Gastroesophageal sphincter (tissue), 4 donors: Measurements from ENCODE around the gene ZEB2. TPM values are rescaled to one million over a fixed set of nuclear protein-coding genes. Genes with fewer than 3 reads are reported as not detected.

Experiments used
- ATAC-seq: fragments of 150-250 bp; one replicate; pipeline ENCODE4 v1.9.1; 2016; ENCODE audit warnings: mild to moderate bottlenecking, moderate library complexity
- H3K27ac ChIP-seq, 4 donors: fragments of 200-600 bp; sonication (generic) in 3 of 4; 1 replicate in 3 of 4; 2 replicates in 1 of 4; pipeline ENCODE4 v1.5.1; 2016 to 2019
- H3K27me3 ChIP-seq: fragments of 200-600 bp; sonication (generic); one replicate; pipeline ENCODE4 v1.5.1; 2019
- H3K36me3 ChIP-seq, 2 donors: fragments of 200-600 bp; sonication (generic); one replicate each; pipeline ENCODE4 v1.5.1; 2019; ENCODE audit warnings: control low read depth in 1 of 2
- H3K4me1 ChIP-seq, 3 donors: fragments of 200-600 bp; sonication (generic); 1 replicate in 2 of 3; 2 replicates in 1 of 3; pipeline ENCODE4 v1.5.1; 2016 to 2019; ENCODE audit warnings: control low read depth in 2 of 3
- H3K4me3 ChIP-seq, 2 donors: fragments of 200-600 bp; sonication (generic); one replicate each; pipeline ENCODE4 v1.5.1; 2019; ENCODE audit warnings: mild to moderate bottlenecking in 1 of 2, moderate library complexity in 1 of 2
- H3K9me3 ChIP-seq, 3 donors: fragments of 200-600 bp; sonication (generic); one replicate each; pipeline ENCODE4 v1.5.1; 2017 to 2019; ENCODE audit warnings: control low read depth in 2 of 3
- EP300 ChIP-seq: sonication (generic); formaldehyde crosslinking; IDR thresholded peaks from one replicate; pipeline ENCODE4 v1.6.1; 2017; ENCODE audit warnings: antibody characterized with exemption, mild to moderate bottlenecking
- POLR2A ChIP-seq, 2 donors: fragments of 450-650 bp; IDR thresholded peaks; one replicate each; pipeline ENCODE4 v1.6.1; 2017; ENCODE audit warnings: antibody characterized with exemption in 2 of 2, mild to moderate bottlenecking in 2 of 2, moderate library complexity in 1 of 2
- POLR2AphosphoS5 ChIP-seq: sonication (generic); formaldehyde crosslinking; IDR thresholded peaks from one replicate; pipeline ENCODE4 v1.6.1; 2017; ENCODE audit warnings: antibody characterized with exemption
- WGBS, 2 donors: methylation state at CpG; one replicate each; pipeline ENCODE4 v1.1.5; 2018; ENCODE audit warnings: low coverage in 1 of 2; 5-methylcytosine and 5-hydroxymethylcytosine counted together
- total RNA-seq, 4 donors: library from RNA; depleted of rRNA; stranded (reverse); fragments of >200 nt; gene quantifications; one replicate each; pipeline ENCODE4 v1.1.0, GENCODE V29; 2016
- TF ChIP-seq, protein P1 (sequence below), 4 experiments: fragments of 200-600 bp in 2 of 4; fragments of 450-650 bp in 2 of 4; sonication (generic) in 1 of 4; IDR thresholded peaks; one replicate each; pipeline ENCODE4 v1.5.1; 2017 to 2019; ENCODE audit warnings: antibody characterized with exemption in 4 of 4, mild to moderate bottlenecking in 2 of 4, moderate library complexity in 2 of 4

Gene ZEB2
- total RNA-seq, 4 donors from 2014 or later = 42.3 to 95.7 (median 53.8) TPM

DNA sequence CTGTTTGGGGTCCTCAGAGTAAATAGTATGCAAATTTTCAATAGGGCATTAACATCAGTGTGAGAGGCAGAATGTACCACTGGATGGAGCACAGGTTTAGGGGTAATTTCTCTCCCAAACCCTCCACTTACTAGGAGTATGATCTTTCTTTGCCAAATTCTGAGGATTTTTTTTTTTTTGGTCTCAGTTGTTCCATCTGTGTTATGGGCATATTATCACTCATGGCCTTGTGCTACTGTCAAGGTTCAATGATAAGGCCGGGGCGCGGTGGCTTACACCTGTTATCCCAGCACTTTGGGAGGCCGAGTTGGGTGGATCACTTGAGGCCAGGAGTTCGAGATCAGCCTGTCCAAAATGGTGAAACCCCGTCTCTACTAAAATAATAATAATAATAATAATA is 30.2 kb upstream of the ZEB2 start:
- TF ChIP-seq EP300 (no peak), POLR2A (IDR thresholded peaks at IDR 0.05) (no peak), POLR2AphosphoS5 (no peak)
- TF ChIP-seq, protein P1, sequence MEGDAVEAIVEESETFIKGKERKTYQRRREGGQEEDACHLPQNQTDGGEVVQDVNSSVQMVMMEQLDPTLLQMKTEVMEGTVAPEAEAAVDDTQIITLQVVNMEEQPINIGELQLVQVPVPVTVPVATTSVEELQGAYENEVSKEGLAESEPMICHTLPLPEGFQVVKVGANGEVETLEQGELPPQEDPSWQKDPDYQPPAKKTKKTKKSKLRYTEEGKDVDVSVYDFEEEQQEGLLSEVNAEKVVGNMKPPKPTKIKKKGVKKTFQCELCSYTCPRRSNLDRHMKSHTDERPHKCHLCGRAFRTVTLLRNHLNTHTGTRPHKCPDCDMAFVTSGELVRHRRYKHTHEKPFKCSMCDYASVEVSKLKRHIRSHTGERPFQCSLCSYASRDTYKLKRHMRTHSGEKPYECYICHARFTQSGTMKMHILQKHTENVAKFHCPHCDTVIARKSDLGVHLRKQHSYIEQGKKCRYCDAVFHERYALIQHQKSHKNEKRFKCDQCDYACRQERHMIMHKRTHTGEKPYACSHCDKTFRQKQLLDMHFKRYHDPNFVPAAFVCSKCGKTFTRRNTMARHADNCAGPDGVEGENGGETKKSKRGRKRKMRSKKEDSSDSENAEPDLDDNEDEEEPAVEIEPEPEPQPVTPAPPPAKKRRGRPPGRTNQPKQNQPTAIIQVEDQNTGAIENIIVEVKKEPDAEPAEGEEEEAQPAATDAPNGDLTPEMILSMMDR (IDR thresholded peaks at IDR 0.05) = no peak
- WGBS, 2 donors = 100% methylated on average over 1 of the region's 6 CpGs; no CpG with 5 or more reads in 1 of the 2 donors
- no peaks in the 10 kb centered on the region for H3K27me3 ChIP-seq
- no peak for ATAC-seq
- H3K9me3 ChIP-seq = no peaks in the 10 kb centered on the region
- H3K4me1 ChIP-seq = no peaks in the 10 kb centered on the region
- H3K36me3 ChIP-seq = no peaks in the 10 kb centered on the region
- no peak overlapping the region for H3K27ac ChIP-seq
- no peak overlapping the region for H3K4me3 ChIP-seq

DNA sequence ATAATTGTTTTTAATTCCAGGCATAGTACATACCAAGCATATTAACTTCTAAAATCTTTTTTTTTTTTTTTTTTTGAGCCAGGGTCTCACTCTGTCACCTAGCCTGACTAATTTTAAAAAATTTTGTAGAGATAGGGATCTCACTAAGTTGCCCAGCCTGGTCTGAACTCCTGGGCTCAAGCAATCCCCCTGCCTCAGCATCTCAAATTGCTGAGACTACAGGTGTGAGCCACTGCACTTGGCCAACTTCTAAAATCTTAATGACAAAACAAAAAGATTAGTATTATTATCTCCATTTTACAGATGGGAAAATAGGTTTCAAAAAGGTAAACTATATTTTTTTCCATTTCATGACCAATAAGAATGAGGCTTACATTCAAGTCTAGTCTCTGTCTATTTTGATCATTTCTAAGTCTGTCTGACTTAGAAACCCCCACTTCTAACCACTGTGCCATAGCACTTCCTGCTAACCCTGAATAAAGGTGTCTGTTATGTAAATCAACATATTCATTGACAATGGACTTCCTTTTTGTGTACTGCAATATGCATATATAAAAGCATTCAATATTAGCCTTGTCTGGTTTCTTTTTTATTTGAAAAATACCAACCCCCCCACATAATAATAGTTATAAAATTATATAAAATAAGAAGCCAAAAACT is 28.7 kb upstream of the ZEB2 start:
- Histone ChIP-seq H3K4me1 (no peaks in the 10 kb centered on the region), H3K9me3 (no peaks in the 10 kb centered on the region), H3K36me3 (no peaks in the 10 kb centered on the region), H3K27ac (no peak overlapping the region), H3K27me3 (no peaks in the 10 kb centered on the region), H3K4me3 (no peak overlapping the region)
- ATAC-seq = no peak
- TF ChIP-seq POLR2A (IDR thresholded peaks at IDR 0.05) (no peak), POLR2AphosphoS5 (no peak), EP300 (no peak)
- TF ChIP-seq, protein P1 (IDR thresholded peaks at IDR 0.05) = no peak

DNA sequence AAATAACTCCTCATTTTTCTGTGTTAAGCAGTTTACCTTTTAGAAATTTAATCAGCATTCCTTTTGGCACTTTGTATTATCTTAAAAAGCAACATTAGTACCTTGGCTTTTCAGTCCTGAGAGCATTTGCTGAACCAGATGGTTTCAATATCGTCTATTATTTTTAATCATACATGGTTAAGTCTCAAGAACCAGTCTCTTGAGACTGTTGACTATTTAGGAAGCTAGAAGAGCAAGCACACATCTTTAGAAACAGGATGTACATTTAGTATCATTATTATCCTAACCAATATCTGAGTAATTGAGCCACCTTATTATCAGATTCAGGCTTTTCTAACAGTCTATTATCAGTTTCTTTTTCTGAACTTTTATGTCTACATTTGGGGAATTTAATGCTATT is 28.2 kb upstream of the ZEB2 start:
- Histone ChIP-seq H3K27ac (no peak overlapping the region), H3K4me1 (no peaks in the 10 kb centered on the region), H3K36me3 (no peaks in the 10 kb centered on the region), H3K4me3 (no peak overlapping the region), H3K9me3 (peaks cover 0 to 3% (median 0%) of the 10 kb centered on the region in 3 donors), H3K27me3 (no peaks in the 10 kb centered on the region)
- TF ChIP-seq EP300 = no peak
- TF ChIP-seq POLR2A (IDR thresholded peaks at IDR 0.05) = no peak
- TF ChIP-seq POLR2AphosphoS5 = no peak
- TF ChIP-seq, protein P1 (IDR thresholded peaks at IDR 0.05) = no peak
- no peak for ATAC-seq
- 25 to 45% methylated on average over 1 of the region's 1 CpG for WGBS, 2 donors

DNA sequence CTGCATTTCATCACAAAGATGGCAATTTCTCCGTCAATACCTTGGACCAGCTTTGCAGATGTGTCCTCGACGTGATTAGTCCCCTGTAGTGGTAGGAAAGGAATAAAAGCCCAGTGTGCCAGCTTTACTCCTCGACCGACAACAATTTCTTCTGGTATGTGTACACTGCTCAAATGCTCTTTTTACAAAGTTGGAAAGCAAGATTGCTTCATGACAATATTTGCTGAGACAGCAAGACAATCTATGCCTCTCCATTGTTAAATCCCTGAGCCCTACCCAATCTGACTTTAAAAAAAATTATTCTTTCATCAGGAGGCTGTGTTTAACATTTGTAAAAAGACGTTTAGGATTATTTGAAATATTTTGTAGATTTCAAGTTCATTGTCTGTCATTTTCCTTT is 27.6 kb upstream of the ZEB2 start:
- no peaks in the 10 kb centered on the region for H3K36me3 ChIP-seq
- peaks cover 0 to 8% (median 0%) of the 10 kb centered on the region in 3 donors for H3K9me3 ChIP-seq
- no peak for TF ChIP-seq POLR2AphosphoS5
- TF ChIP-seq POLR2A (IDR thresholded peaks at IDR 0.05) = no peak
- no peak for TF ChIP-seq EP300
- TF ChIP-seq, protein P1 (IDR thresholded peaks at IDR 0.05) = no peak
- H3K4me3 ChIP-seq = no peak overlapping the region
- 72 to 84% methylated on average over 6 of the region's 6 CpGs for WGBS, 2 donors
- ATAC-seq = no peak
- no peaks in the 10 kb centered on the region for H3K4me1 ChIP-seq
- no peaks in the 10 kb centered on the region for H3K27me3 ChIP-seq
- H3K27ac ChIP-seq = no peak overlapping the region

DNA sequence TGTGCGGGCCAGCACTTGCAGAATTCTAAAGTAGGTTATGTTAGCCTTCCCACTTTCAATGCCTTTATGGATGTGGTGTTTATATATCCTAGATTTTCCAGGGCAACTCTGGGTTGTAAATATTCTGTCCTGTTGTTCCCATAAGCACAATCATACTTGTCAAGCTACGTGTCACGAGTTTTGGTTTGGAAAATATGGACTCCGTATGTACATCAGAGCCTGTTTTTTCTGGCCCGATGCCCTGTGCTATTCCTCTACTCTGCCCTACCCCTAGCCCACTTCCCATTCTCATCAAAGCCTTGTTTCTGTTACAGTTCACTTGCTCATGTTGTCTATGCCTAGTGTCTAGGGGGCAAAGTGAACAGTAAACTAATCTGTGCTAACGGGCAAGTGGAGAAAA is 27.0 kb upstream of the ZEB2 start:
- H3K9me3 ChIP-seq = peaks cover 0 to 8% (median 0%) of the 10 kb centered on the region in 3 donors
- TF ChIP-seq, protein P1 (IDR thresholded peaks at IDR 0.05) = no peak
- TF ChIP-seq EP300 (no peak), POLR2AphosphoS5 (no peak), POLR2A (IDR thresholded peaks at IDR 0.05) (no peak)
- H3K27me3 ChIP-seq = no peaks in the 10 kb centered on the region
- no peaks in the 10 kb centered on the region for H3K4me1 ChIP-seq
- no peak overlapping the region for H3K27ac ChIP-seq
- no peak for ATAC-seq
- H3K36me3 ChIP-seq = no peaks in the 10 kb centered on the region
- 79 to 82% methylated on average over 5 to 6 of the region's 6 CpGs for WGBS, 2 donors
- no peak overlapping the region for H3K4me3 ChIP-seq
